Tibial nerve (tissue), 4 donors: ENCODE measurements around the gene FCF1. TPM values are rescaled to one million over a fixed set of nuclear protein-coding genes. Genes with fewer than 3 reads are reported as not detected.

Experiments
- DNase-seq, 2 donors: peaks; one replicate each; pipeline ENCODE4 v3.0.0-alpha.2; 2019; ENCODE audit warnings: low spot score in 2 of 2
- H3K27ac ChIP-seq, 4 donors: fragments of 200-600 bp; sonication (generic) in 3 of 4; one replicate each; pipeline ENCODE4 v1.5.1; 2017 to 2019; ENCODE audit warnings: mild to moderate bottlenecking in 1 of 4
- H3K27me3 ChIP-seq, 2 donors: fragments of 200-600 bp; sonication (generic) in 1 of 2; one replicate each; pipeline versions ENCODE4 v1.5.1 to v1.6.0; 2017 to 2019
- H3K36me3 ChIP-seq, 3 donors: fragments of 200-600 bp; sonication (generic); one replicate each; pipeline ENCODE4 v1.5.1; 2018 to 2019
- H3K4me1 ChIP-seq, 4 donors: fragments of 200-600 bp; sonication (generic) in 3 of 4; one replicate each; pipeline ENCODE4 v1.5.1; 2017 to 2019
- H3K4me3 ChIP-seq, 4 donors: fragments of 200-600 bp; sonication (generic) in 3 of 4; one replicate each; pipeline ENCODE4 v1.5.1; 2017 to 2019; ENCODE audit warnings: mild to moderate bottlenecking in 1 of 4, moderate library complexity in 1 of 4
- H3K9me3 ChIP-seq, 4 donors: fragments of 200-600 bp; sonication (generic) in 3 of 4; one replicate each; pipeline ENCODE4 v1.5.1; 2017 to 2019
- CTCF ChIP-seq, 5 experiments: fragments of 200-600 bp in 3 of 5; fragments of 450-650 bp in 2 of 5; sonication (generic) in 3 of 5; IDR thresholded peaks; one replicate each; pipeline ENCODE4 v1.5.1; 2016 to 2019; ENCODE audit warnings: antibody characterized with exemption in 5 of 5, mild to moderate bottlenecking in 3 of 5, moderate library complexity in 2 of 5
- EP300 ChIP-seq, 2 donors: sonication (generic); formaldehyde crosslinking; IDR thresholded peaks; one replicate each; pipeline ENCODE4 v1.6.1; 2017; ENCODE audit warnings: antibody characterized with exemption in 2 of 2, mild to moderate bottlenecking in 1 of 2
- POLR2A ChIP-seq, 2 donors: fragments of 450-650 bp; IDR thresholded peaks; one replicate each; pipeline ENCODE4 v1.6.1; 2017; ENCODE audit warnings: antibody characterized with exemption in 2 of 2, mild to moderate bottlenecking in 2 of 2, moderate library complexity in 2 of 2
- WGBS, 2 donors: methylation state at CpG; one replicate each; pipeline ENCODE4 v1.1.5; 2018; 5-methylcytosine and 5-hydroxymethylcytosine counted together
- total RNA-seq, 4 donors: library from RNA; depleted of rRNA; stranded (reverse); fragments of >200 nt; gene quantifications; one replicate each; pipeline ENCODE4 v1.1.0, GENCODE V29; 2016

Gene FCF1
- total RNA-seq, 4 donors from 2014 or later: 16.8 to 39.8 (median 32.6) TPM

- Histone ChIP-seq H3K36me3 (peaks cover 0 to 84% (median 5%) of the 10 kb centered on the region in 3 donors), H3K4me3 (no peak overlapping the region), H3K4me1 (peaks cover 0 to 5% (median under 1%) of the 10 kb centered on the region in 4 donors), H3K9me3 (no peaks in the 10 kb centered on the region), H3K27me3 (no peaks in the 10 kb centered on the region), H3K27ac (no peak overlapping the region)
- WGBS, 2 donors: 85 to 95% methylated on average over 1 of the region's 1 CpG
- no peak for TF ChIP-seq POLR2A (IDR thresholded peaks at IDR 0.05)
- no peak for TF ChIP-seq EP300 (IDR thresholded peaks at IDR 0.05)
- TF ChIP-seq CTCF (IDR thresholded peaks at IDR 0.05): no peak
- no peak for DNase-seq
Measured at GRCh38 chr14:74669256-74669655, 43.7 kb upstream of the FCF1 start.

- H3K9me3 ChIP-seq: no peaks in the 10 kb centered on the region
- H3K4me3 ChIP-seq: no peak overlapping the region
- DNase-seq: no peak
- H3K4me1 ChIP-seq: peaks cover 0 to 11% (median 5%) of the 10 kb centered on the region in 4 donors
- TF ChIP-seq POLR2A (IDR thresholded peaks at IDR 0.05) (no peak), EP300 (IDR thresholded peaks at IDR 0.05) (no peak), CTCF (IDR thresholded peaks at IDR 0.05) (no peak)
- H3K27me3 ChIP-seq: no peaks in the 10 kb centered on the region
- H3K36me3 ChIP-seq: peaks cover 0 to 86% (median 5%) of the 10 kb centered on the region in 3 donors
- no peak overlapping the region for H3K27ac ChIP-seq
- 95 to 96% methylated on average over 10 of the region's 10 CpGs for WGBS, 2 donors
Measured at GRCh38 chr14:74669846-74670245, 43.1 kb upstream of the FCF1 start.

- no peaks in the 10 kb centered on the region for H3K9me3 ChIP-seq
- peak overlapping the region in 2 of 4 donors; percentile 15 to 32 for H3K27ac ChIP-seq
- peaks cover 0 to 93% (median 5%) of the 10 kb centered on the region in 3 donors for H3K36me3 ChIP-seq
- TF ChIP-seq CTCF (IDR thresholded peaks at IDR 0.05): no peak
- TF ChIP-seq POLR2A (IDR thresholded peaks at IDR 0.05): no peak
- no peak for TF ChIP-seq EP300 (IDR thresholded peaks at IDR 0.05)
- no peak for DNase-seq
- H3K4me1 ChIP-seq: peaks cover 0 to 21% (median 6%) of the 10 kb centered on the region in 4 donors
- H3K4me3 ChIP-seq: no peak overlapping the region
- 79 to 81% methylated on average over 9 of the region's 9 CpGs for WGBS, 2 donors
- H3K27me3 ChIP-seq: no peaks in the 10 kb centered on the region
Measured at GRCh38 chr14:74670726-74671411, 42.1 kb upstream of the FCF1 start.

- WGBS, 2 donors: 66 to 74% methylated on average over 4 of the region's 4 CpGs
- TF ChIP-seq CTCF (IDR thresholded peaks at IDR 0.05): no peak
- TF ChIP-seq EP300 (IDR thresholded peaks at IDR 0.05): peak in 1 of 2 donors; percentile 29
- no peak for TF ChIP-seq POLR2A (IDR thresholded peaks at IDR 0.05)
- peak in 1 of 2 donors; percentile 40 for DNase-seq
- peaks cover 0 to 93% (median 5%) of the 10 kb centered on the region in 3 donors for H3K36me3 ChIP-seq
- peaks cover 0 to 24% (median 6%) of the 10 kb centered on the region in 4 donors for H3K4me1 ChIP-seq
- H3K4me3 ChIP-seq: no peak overlapping the region
- H3K9me3 ChIP-seq: no peaks in the 10 kb centered on the region
- H3K27ac ChIP-seq: peak overlapping the region in 1 of 4 donors; percentile 68
- no peaks in the 10 kb centered on the region for H3K27me3 ChIP-seq
Measured at GRCh38 chr14:74671789-74672188, 41.2 kb upstream of the FCF1 start.

GRCh38 chr14:74673768-74674167 is 39.2 kb upstream of the FCF1 start:
- Histone ChIP-seq H3K4me3 (no peak overlapping the region), H3K36me3 (peaks cover 0 to 78% (median 5%) of the 10 kb centered on the region in 3 donors), H3K27ac (peak overlapping the region in 3 of 4 donors; percentile 15 to 84 (median 68))

More at GRCh38 chr14:74673768-74674167, 39.2 kb upstream of the FCF1 start:
- no peaks in the 10 kb centered on the region for H3K9me3 ChIP-seq
- peaks cover 0 to 24% (median 6%) of the 10 kb centered on the region in 4 donors for H3K4me1 ChIP-seq
- WGBS, 2 donors: 66 to 74% methylated on average over 4 of the region's 4 CpGs
- H3K27me3 ChIP-seq: no peaks in the 10 kb centered on the region
- no peak for DNase-seq
- no peak for TF ChIP-seq CTCF (IDR thresholded peaks at IDR 0.05)
- no peak for TF ChIP-seq EP300 (IDR thresholded peaks at IDR 0.05)
- no peak for TF ChIP-seq POLR2A (IDR thresholded peaks at IDR 0.05)
